Activated B cell treated with CpG ODN at 0.5 μM for 24 hours (primary cell): Measurements from ENCODE around the gene CHAC1. TPM values are rescaled to one million over a fixed set of nuclear protein-coding genes. Genes with fewer than 3 reads are reported as not detected.

ENCODE experiments used
- ATAC-seq: fragments of 200-7000 bp; cut with Tn5 transposase; one replicate; pipeline ENCODE4 v1.10.0; 2021; ENCODE audit warnings: low read depth, mild to moderate bottlenecking, moderate library complexity
- CTCF ChIA-PET: fragments of 350-600 bp; sonication (Branson Sonifier 250); formaldehyde crosslinking; loops from one replicate; lab custom pipeline; 2021; ENCODE audit warnings: antibody characterized with exemption; lab: Charles Lee
- POLR2A ChIA-PET: fragments of 350-600 bp; sonication (Branson Sonifier 250); formaldehyde crosslinking; loops from one replicate; lab custom pipeline; 2021; ENCODE audit warnings: antibody characterized with exemption; lab: Charles Lee
- DNase-seq: peaks from one replicate; pipeline ENCODE4 v3.0.0; 2022
- H3K27ac Mint-ChIP-seq: one replicate; pipeline ENCODE4 v1.8.0; 2020; ENCODE audit warnings: mixed read lengths
- H3K27me3 Mint-ChIP-seq: one replicate; pipeline ENCODE4 v1.8.0; 2021; ENCODE audit warnings: mixed read lengths
- H3K36me3 Mint-ChIP-seq: one replicate; pipeline ENCODE4 v1.8.0; 2021; ENCODE audit warnings: low read depth, mixed read lengths
- H3K4me1 Mint-ChIP-seq: one replicate; pipeline ENCODE4 v1.8.0; 2021; ENCODE audit warnings: mixed read lengths
- H3K4me3 Mint-ChIP-seq: one replicate; pipeline ENCODE4 v1.8.0; 2020; ENCODE audit warnings: mild to moderate bottlenecking, mixed read lengths
- H3K9me3 Mint-ChIP-seq: one replicate; pipeline ENCODE4 v1.8.0; 2020; ENCODE audit warnings: mixed read lengths
- CTCF ChIP-seq: fragments of 200-600 bp; IDR thresholded peaks from one replicate; pipeline ENCODE4 v1.8.0; 2022; ENCODE audit warnings: antibody characterized with exemption, mild to moderate bottlenecking
- intact Hi-C: fragments of 100-400 bp; cut with micrococcal nuclease; formaldehyde crosslinking; loops from one replicate; pipeline ENCODE4 v1.15.1; 2024
- total RNA-seq: library from RNA; stranded (reverse); gene quantifications from 2 replicates; pipeline ENCODE4 v1.2.3, GENCODE V29; 2022

The CHAC1 gene
- total RNA-seq, 1 donor from 2014 or later, result 27.3 TPM

- H3K27ac Mint-ChIP-seq, result no peak overlapping the region
- no peaks in the 10 kb centered on the region for H3K27me3 Mint-ChIP-seq
- no peaks in the 10 kb centered on the region for H3K4me1 Mint-ChIP-seq
- ChIA-PET POLR2A (no interaction called here), CTCF (no interaction called here)
- peaks cover 78% of the 10 kb centered on the region for H3K36me3 Mint-ChIP-seq
- DNase-seq, result no peak
- no peak for ATAC-seq
- no peak overlapping the region for H3K4me3 Mint-ChIP-seq
- H3K9me3 Mint-ChIP-seq, result no peaks in the 10 kb centered on the region
- intact Hi-C loops, result no loop called here
- no peak for TF ChIP-seq CTCF
Observed at GRCh38 chr15:40992825-40993224, 39.6 kb downstream of the CHAC1 start.

GRCh38 chr15:40995656-40996055 is 42.4 kb downstream of the CHAC1 start:
- no peak for TF ChIP-seq CTCF
- intact Hi-C loops, result no loop called here
- Mint-ChIP-seq H3K9me3 (no peaks in the 10 kb centered on the region), H3K4me1 (no peaks in the 10 kb centered on the region), H3K4me3 (no peak overlapping the region), H3K27me3 (no peaks in the 10 kb centered on the region), H3K36me3 (peaks cover 74% of the 10 kb centered on the region), H3K27ac (no peak overlapping the region)
- ChIA-PET CTCF (no interaction called here), POLR2A (no interaction called here)
- DNase-seq (no peak), ATAC-seq (no peak)

- POLR2A ChIA-PET, result no interaction called here
Observed at GRCh38 chr15:40999190-40999589, 45.9 kb downstream of the CHAC1 start.

GRCh38 chr15:41001524-41002214 is 48.4 kb downstream of the CHAC1 start:
- ChIA-PET POLR2A (no interaction called here), CTCF (no interaction called here)
- no peak for ATAC-seq
- Mint-ChIP-seq H3K27me3 (no peaks in the 10 kb centered on the region), H3K4me3 (no peak overlapping the region), H3K27ac (no peak overlapping the region), H3K36me3 (peaks cover 75% of the 10 kb centered on the region), H3K9me3 (no peaks in the 10 kb centered on the region), H3K4me1 (no peaks in the 10 kb centered on the region)
- intact Hi-C loops, result no loop called here
- no peak for DNase-seq
- no peak for TF ChIP-seq CTCF

More at GRCh38 chr15:40999190-40999589, 45.9 kb downstream of the CHAC1 start:
- CTCF ChIA-PET, result no interaction called here
- H3K4me1 Mint-ChIP-seq, result no peaks in the 10 kb centered on the region
- no peak for DNase-seq
- H3K27me3 Mint-ChIP-seq, result no peaks in the 10 kb centered on the region
- no peaks in the 10 kb centered on the region for H3K9me3 Mint-ChIP-seq
- H3K27ac Mint-ChIP-seq, result no peak overlapping the region
- peaks cover 71% of the 10 kb centered on the region for H3K36me3 Mint-ChIP-seq
- intact Hi-C loops, result no loop called here
- no peak for ATAC-seq
- H3K4me3 Mint-ChIP-seq, result no peak overlapping the region
- no peak for TF ChIP-seq CTCF

GRCh38 chr15:41004490-41004889 is 51.2 kb downstream of the CHAC1 start:
- H3K27ac Mint-ChIP-seq, result no peak overlapping the region
- ChIA-PET POLR2A (interaction anchor here (0.7 kb wide), 1 partner anchor 49 kb away, joined by 7 read pairs; no protein-coding TSS in a partner anchor), CTCF (interaction anchor here (0.6 kb wide), 1 partner anchor 257 kb away, joined by 4 read pairs; no protein-coding TSS in a partner anchor)
- no peak for TF ChIP-seq CTCF
- peaks cover 73% of the 10 kb centered on the region for H3K36me3 Mint-ChIP-seq
- no peaks in the 10 kb centered on the region for H3K27me3 Mint-ChIP-seq
- H3K9me3 Mint-ChIP-seq, result no peaks in the 10 kb centered on the region
- ATAC-seq (no peak), DNase-seq (no peak)
- intact Hi-C loops, result no loop called here
- H3K4me3 Mint-ChIP-seq, result no peak overlapping the region
- no peaks in the 10 kb centered on the region for H3K4me1 Mint-ChIP-seq

Other genes with a start within 250 kb of the CHAC1 start
- gene RMDN3, start 198.2 kb upstream of the CHAC1 start, total RNA-seq, result 25.5 and 25.6 TPM in 2 replicates
- 19.5 and 21.1 TPM in 2 replicates for gene GCHFR, start 189.4 kb upstream of the CHAC1 start, total RNA-seq
- gene C15orf62, start 183.5 kb upstream of the CHAC1 start, total RNA-seq, result 5.7 and 6.5 TPM in 2 replicates
- gene ZFYVE19, start 146.4 kb upstream of the CHAC1 start, total RNA-seq, result 23.2 and 25.2 TPM in 2 replicates
- gene DNAJC17, start 146.0 kb upstream of the CHAC1 start, total RNA-seq, result 43.1 and 51.0 TPM in 2 replicates
- gene PPP1R14D, start 124.8 kb upstream of the CHAC1 start, total RNA-seq, result 0.31 TPM in 1 of 2 replicates, not detected in the other
- gene SPINT1, start 109.4 kb upstream of the CHAC1 start, total RNA-seq, result 8.6 and 8.7 TPM in 2 replicates
- gene RHOV, start 79.2 kb upstream of the CHAC1 start, total RNA-seq, result 0.27 TPM in 1 of 2 replicates, not detected in the other
- 25.3 and 26.2 TPM in 2 replicates for gene VPS18, start 59.0 kb upstream of the CHAC1 start, total RNA-seq
- 0.05 TPM in 1 of 2 replicates, not detected in the other for gene DLL4, start 24.1 kb upstream of the CHAC1 start, total RNA-seq
- 34.8 and 38.8 TPM in 2 replicates for gene INO80, start 162.8 kb downstream of the CHAC1 start, total RNA-seq